Midbrain (tissue), 1 donor: ENCODE data around the gene PCSK5.

Experiments used
- DNase-seq: peaks from one replicate; lab custom pipeline; 2025; lab: John Stamatoyannopoulos, UW

Gene PCSK5

DNA sequence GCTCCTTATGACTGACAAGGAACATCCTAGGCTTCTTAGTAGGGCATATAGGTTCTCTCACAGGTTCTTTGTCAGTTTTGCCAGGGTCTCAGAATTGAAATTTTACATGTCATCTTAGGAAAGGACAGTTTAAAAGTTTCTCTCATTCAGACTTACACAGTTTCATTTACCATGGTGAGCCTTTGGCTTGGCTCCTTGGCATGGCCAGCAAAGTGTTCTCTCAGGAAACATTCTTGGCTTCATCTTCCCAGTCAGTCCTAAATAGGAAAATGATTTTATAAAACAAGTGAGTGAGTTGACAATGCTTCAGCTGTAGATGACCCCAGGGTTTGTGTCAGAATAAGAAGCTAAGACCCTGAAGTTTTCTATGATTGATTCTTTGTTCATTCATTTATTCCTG, 191.6 kb downstream of the PCSK5 start:
- peak; percentile 20 for DNase-seq

DNA sequence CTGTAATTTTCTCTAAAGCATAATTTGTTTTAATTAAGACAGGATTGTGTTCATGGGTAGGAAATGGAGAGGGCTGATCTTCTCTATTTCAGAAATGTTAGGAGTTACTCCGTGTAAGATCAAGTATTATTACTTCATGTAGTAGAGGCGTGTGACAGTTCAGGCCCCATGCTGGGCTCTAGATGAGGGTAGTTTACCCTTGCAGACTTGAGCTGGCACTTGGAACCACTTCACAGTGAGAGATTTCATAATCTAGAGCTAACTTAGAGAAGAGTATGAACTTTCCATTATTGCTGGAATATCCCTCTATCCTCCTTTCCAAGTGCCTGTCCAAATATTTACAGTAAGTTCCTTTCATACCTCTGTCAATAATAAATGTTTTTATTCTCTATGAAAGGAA, 195.1 kb downstream of the PCSK5 start:
- DNase-seq: no peak

DNA sequence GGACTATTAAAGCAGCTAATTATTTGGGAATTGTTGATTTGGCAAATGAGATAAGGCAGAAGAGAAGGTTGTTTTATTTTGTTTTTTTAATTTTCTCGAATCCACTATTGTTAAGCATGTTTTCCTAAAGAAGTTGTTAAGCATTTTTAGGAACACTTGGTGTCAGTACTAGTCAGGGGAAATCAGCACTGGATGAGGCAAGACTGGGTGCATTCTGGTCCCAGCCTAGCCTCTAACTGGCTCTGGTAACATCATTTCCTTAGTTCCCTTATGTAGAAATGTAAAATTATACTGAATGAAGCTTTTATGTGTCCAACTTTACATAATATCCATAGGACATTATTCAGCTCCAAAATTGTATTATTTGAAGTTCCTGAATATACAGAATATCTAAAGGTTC, 196.1 kb downstream of the PCSK5 start:
- DNase-seq: no peak

DNA sequence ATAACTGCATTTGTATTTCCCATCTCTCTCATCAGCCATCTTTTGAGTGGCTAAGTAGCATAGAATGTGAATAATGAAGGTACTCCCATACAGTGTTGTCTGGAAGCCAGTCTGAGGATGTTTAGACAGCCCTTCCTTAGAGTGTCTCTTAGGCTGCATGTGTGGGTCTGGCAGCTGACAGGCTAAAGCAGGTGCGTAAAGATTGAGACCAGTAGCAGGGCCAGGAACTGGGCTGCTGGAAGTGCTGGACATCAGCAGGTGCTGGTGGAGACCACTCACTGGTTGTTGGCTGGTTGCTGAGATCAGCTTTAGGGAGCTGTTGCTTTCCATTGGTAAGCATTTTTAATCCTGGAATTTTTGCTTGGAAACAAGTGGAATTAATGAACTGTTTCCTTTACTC, 197.5 kb downstream of the PCSK5 start:
- DNase-seq: no peak

DNA sequence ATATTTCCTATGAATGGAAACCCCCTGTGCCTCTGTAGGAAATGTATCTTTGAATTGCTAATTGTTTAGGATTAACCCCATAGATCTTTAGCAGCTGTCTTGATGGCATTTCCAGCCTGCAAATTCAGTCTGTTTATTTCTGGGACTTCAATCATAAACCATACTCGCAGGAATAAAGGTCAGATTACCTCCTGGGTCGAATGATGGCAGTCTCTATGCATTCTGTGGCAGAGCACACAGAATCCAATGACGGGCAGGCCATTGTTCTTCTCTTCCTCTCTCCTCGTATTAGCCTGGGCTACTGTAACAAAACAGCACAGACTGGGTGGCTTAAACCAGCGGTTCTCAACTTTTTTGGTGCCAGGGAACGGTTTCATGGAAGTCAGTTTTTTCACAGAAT, 199.9 kb downstream of the PCSK5 start:
- DNase-seq: no peak

DNA sequence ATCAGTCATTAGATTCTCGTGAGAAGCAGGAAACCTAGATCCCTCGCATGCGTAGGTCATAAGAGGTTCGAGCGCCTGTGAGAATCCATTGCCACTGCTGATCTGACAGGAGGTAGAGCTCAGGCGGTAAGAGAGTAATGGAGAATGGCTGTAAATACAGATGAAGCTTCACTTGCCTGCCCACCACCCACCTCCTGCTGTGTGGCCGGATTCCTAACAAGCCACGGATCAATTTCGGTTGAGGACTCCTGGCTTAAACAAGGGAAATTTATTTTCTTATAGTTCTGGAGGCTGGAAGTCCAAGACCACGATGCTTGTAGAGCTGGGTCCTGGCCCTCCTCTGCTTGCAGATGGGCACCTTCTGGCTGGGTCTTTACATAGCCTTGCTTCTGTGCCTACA, 200.4 kb downstream of the PCSK5 start:
- no peak for DNase-seq

DNA sequence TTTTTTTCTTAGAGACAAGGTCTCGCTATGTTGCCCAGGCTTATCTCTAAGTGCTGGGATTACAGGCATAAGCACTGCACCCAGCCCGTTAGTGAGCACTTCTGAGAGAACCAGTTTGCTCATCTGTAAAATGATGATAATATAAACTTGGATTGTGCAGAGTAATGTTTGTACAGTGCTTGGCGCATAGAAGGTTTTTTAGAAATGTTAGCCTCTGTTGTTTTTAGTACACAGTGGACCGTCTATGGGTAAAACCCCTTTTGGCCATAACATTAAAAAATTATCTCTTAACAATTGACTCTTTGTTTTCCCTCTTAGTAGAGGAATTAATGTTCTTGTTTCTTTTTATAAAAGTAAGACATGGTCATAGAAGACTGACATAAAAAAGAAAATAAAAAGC, 202.1 kb downstream of the PCSK5 start:
- no peak for DNase-seq

DNA sequence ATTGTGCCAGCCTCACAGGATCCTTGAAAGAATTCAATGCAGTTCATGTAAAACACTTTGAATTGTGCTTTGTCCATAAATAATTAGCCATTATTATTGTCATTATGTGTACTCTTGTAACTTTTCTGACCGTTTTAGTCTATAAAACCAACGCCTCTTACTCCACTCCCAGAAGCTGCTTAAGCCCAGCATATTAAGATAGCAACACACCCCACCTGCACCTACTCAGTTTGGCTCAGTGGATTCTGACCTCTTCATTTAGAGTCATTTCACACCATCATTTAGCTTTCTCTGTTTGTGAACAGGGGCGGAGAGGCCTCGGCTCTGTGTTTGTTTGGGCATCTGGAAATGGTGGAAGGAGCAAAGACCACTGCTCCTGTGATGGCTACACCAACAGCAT, 205.1 kb downstream of the PCSK5 start:
- no peak for DNase-seq

DNA sequence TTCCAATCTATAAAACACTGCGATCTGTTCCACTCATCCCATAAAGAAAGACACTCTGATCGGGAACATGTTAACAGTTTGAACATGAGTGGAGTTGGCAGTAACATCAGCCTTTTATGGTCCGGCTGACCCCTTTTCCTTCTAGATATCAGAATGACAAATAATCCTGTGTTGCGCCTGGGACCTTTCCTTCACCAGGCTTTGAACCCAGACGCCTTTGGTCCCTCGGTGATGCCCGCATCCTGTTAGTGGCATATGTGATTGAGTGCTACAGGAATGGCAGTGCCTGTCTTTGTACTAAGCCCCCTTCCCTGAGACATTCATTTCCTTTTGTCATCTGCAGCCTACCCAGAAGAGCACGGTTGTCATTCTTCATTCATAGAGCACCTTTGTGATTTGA, 209.0 kb downstream of the PCSK5 start:
- no peak for DNase-seq

DNA sequence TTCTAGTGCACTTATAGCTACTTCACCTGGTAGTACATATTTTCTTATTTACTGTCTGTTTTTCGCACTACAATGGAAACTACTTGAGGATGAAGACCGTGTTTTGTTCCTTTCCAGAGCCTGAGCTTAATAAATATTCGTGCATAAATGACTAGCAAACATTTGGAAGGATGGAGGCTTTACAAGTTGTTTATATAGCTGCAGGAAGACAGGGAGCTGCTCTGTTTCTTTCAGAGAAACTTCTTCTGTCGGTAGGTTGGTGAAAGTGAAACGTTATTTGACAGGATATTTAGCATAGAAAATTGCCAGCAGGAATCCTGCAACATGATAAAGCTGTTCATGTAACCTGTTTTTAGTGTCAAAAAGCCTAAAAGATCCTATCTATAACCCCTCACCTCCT, 210.6 kb downstream of the PCSK5 start:
- no peak for DNase-seq

DNA sequence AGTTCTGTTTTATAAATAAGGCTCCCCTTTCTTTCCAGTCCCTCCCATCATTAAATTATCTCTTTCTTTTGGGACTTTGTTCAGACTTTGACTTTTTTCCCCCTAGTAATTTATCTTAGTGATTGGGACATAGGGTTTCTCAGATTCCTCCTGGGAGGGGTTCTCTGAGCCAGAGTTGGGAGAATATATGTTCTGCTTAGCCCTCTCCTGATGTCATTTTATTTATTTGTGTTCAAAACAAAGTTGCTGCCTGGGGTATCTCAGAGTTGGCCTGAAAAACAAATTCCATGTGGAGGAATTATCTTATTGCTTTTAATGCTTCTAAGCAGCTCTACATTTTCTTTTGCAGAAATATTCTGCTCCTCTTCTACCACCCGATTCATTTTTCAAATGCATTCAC, 211.0 kb downstream of the PCSK5 start:
- no peak for DNase-seq

DNA sequence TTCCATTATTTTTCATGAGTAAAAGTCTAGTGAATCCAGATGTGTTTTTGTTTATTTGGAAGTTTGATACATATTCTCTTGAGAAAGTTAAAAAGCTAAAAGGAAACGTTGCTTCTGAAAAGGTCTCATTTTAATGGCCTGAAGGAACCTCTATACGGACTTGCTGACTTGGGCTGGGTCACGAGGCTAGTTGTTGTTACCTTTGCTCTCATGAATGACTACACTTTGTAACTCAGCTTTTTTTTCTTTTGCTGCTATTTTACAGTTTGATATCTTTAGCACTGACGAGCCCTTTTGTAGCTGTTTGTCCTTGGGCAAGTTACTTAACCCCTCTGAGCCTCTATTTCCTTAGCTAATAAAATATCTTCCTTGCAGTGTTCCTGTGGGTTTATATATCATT, 211.5 kb downstream of the PCSK5 start:
- no peak for DNase-seq

DNA sequence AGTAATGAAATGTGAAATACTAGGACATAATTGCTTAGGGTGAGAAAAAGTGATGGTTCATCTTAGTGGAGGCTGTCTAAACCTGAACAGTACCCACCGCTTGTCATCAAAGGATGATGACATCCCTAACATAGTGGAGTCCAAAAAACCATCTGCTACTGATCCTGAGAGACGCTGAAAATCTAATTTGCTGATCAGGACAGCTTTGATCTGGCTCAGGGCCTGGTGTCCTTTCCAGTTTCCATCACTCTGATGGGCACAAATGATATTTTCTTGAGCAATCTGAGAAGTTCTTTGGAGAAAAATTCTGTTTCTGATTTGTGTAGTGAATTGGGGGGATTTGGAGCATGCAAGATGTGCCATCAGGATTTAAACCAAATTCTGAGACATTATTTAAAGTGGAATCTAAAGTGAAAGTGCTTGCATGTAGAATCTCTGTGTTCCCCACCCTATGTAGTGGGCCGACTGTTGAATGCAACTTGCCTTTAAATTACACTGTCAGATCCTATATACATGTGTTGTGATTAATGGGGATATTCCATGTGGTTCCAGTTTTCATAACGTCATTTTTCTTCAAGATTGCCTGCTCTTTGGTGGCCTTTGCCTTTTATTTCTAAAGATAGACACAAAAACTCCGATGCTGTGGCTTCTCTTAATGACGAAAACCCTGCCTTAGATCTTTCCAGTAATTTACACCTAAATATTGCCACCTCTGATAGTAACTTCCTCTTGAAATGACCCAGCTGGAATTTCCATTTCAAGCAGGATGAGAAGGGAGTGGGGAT, 213.2 kb downstream of the PCSK5 start:
- no peak for DNase-seq

DNA sequence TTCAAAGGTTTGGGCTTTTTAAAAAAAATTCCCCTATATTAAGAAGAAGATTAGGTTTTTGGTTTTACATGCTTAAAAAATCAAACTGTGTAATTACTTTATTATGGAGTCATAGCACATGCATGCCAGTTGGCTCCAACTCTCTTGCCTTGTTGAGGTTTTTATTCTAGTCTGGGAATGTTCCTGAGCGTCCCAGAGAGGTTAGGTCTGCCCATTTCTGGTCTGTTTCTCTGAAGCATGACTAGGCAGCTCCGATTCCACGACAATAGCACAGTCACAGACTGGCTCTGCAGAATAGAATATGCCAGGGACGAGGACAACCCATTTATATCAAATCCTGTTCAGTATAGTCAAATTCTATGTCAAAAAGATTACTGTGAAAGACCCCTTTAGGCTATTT, 217.0 kb downstream of the PCSK5 start:
- DNase-seq: peak; percentile 58

DNA sequence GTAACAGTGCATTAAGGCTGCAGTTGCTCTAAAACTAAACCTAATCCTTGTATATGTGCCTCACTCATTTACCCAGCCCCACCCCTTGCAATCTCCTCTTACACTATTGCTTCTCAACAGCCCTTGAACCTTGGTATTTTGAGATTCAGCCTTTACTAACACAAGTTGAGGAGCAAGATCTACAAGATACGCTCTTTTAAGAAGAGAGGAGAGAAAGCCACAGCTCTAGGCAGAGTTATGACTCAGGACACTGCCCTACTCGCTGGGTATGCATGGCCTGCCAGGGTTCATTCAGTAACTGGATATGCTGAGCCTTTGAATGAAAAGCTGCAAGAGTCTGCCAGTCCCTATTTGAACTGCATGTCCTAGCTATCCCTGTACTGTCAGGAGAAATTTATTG, 219.5 kb downstream of the PCSK5 start:
- DNase-seq: no peak

DNA sequence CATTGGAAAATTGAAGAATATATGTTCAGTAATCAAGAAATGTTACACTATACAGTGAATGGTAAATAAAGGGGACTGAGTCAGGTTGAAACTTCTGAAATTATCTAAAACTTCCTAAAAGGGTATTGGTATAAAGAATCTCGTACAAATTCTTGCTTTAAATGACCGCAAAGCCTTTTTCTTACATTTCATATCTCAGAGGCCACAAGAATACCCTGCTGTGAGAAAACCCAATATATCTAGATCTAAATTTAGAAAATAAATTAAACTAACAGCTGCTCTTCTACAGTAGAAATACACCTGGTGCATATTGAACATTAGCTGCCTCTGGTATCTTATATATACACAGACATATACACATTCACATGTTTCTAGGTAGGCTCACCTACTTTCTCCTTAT, 221.7 kb downstream of the PCSK5 start:
- DNase-seq: no peak

DNA sequence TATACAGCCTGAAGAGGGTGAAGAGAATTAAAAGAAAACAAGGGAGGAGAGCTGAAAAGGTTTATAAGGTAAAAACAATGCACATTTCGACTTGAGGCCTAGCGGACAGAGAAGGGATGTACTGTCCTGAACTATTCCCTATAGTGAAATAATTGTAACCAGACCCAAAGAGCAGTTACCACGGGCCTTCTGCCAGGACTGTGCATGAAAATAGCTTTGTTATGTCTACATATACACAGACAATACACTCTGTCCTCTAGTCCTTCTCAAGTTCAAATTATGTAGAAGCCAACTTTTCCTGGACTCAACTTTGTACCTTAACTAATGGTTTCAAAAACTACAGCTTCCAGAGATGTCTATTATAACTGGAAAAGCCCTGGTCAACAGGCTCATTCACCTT, 223.7 kb downstream of the PCSK5 start:
- no peak for DNase-seq

DNA sequence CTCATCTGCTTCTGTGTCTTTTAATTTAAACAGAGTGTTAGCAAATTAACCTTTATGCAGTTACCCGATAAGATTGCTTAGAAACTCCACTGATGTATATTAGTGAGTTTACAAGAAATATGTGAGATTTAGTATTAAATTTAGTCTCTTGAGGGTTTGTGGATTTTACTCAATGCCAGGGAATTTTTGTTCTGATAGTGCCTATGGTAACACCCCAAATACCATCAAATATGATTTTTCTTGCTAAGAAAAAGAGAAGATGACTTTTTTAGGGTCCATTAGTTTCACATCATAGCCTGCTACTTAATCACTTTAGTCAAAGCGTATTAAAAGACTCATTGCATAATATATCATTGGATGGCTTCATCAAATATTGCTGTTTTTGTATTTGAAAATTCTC, 224.9 kb downstream of the PCSK5 start:
- DNase-seq: no peak

DNA sequence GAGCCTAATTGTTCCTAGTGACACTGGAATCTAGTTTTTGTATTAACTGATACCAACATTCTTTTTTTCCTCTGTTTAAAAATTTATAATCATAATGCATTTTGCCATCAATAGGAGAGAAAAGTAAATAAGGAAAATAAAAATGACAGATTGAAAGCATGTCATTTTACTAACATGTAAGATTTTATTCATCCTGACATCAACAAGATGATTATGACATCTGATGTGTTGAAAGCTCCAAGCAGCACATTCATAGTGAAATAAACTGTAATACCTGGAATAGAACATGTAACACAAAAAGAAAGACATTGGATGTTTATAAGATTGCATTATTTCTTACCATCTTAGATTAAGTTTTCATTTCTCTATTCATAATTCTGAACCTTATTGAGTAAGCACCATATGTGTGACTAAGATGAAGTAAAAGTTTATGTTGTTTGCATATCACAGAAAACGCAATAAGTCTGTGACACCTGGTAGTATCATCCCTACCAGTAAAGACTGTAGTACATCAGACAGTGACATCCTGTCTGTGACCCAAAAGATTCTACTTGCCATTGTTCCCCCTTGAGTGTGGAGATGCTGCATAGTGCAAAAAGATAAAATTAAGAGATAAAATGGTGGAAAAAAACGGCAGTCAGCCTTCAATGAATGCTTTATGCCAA, 225.6 kb downstream of the PCSK5 start:
- no peak for DNase-seq

DNA sequence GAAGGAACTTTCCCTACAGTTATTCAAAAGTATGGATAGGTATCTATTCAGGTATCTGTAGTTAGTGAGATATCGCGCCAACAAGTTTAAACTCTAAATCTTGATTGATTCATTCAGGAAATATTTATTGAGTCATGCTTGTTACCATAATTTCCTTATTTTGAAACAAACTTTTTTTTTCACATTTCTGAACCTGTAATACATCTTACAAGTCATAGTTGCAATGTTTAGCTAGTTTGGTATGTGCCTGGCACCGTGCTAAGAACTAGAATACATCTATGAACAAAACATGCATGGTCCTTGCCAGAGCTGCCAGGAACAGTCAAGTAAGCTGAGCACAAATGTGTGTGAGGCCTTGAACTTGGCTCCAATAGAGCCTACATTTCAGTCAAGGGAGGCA, 226.4 kb downstream of the PCSK5 start:
- no peak for DNase-seq

DNA sequence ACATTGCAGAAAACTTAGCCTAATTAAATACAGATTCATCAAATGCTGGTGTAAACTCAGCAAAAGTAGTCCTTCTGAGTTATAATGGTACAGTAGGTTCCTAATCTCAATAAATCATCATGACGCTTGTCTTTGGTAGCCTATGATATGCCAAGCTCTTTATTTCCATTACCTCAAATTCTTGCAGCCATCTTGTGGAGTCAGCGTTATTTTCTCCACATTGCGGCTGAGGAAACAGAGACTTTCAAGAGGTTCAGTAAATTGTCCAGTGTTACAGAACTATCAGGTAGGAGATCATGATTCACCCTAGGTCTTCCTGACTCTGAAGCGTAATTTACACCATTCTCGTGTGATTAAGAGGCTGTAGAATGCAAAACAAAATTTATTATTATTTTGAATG, 237.2 kb downstream of the PCSK5 start:
- no peak for DNase-seq

DNA sequence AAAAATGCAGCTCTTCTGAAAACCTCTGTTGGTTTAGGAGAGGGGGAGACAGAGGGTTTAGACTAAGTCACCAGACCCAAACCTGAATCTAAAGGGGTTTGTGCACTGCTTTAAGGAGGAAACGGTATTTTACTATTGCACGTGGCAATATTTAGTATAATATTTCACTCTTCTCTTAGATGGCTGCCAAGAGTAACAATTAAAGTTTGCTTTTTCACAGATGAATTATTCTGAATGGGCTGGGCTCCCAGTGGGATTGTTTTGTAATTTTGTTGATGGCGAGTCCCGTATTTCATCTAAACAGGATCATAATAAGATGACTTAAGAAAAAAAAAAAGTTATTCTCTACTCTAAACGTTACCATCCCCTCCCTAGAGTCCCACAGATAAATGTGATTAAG, 245.4 kb downstream of the PCSK5 start:
- DNase-seq: no peak

DNA sequence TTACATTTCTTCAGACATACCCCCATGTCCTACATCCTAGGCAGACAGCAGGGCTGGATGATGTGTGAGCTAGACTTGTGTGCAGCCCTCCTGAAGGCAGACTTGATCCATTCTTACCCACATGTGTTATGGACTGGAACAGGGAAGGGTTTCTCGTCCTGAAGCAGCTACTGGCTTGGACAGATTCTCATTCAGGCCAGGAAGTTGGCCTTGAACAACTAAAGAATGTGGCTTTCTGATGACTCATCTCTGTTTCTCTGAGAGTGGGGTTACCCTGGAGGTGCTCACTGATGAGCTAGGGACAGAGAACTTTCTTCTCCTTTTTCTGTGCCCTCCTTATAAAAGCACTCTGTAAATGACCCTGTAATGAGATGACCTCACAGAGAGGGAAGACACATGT, 246.5 kb downstream of the PCSK5 start:
- no peak for DNase-seq

DNA sequence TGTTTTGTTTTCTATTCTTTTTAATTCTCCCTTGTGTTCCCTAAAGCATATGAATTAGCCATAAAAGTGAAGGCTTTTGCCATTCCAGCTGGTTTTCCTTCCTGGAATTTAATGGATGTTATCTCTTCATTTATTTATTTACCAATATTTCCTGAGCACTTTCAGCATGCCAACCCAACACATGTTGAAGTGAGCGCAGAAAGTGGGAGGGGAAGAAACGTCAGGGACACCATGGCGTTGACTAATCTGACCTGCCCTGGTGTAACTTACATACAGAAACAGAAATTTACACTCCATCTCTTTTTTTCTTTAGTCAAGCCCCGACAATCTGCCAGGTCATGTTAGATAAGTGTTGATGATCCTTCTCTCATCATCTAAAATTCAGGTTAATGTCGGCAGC, 247.5 kb downstream of the PCSK5 start:
- DNase-seq: no peak
